OCI-LY1 (cell line): ENCODE measurements around the gene MAGEC3.

ENCODE experiments used
- H2AFZ ChIP-seq: fragments of 200-600 bp; sonication (generic), shearing (Covaris generic); 2 replicates; pipeline ENCODE4 v1.6.0; 2014; ENCODE audit warnings: antibody characterized with exemption, mild to moderate bottlenecking, low read length
- H3F3A ChIP-seq: fragments of 200-600 bp; sonication (generic), shearing (Covaris generic); 2 replicates; pipeline ENCODE4 v1.6.0; 2014; ENCODE audit warnings: mild to moderate bottlenecking, antibody characterized with exemption, low read length, moderate library complexity; ENCODE audit not compliant: insufficient read depth
- H3K27ac ChIP-seq: fragments of 200-600 bp; sonication (generic); 2 replicates; pipeline ENCODE4 v1.5.1; 2014; ENCODE audit warnings: low read length, mixed run types, mild to moderate bottlenecking, low read depth; ENCODE audit not compliant: poor library complexity, severe bottlenecking
- H3K27me3 ChIP-seq: fragments of 200-600 bp; sonication (generic); 2 replicates; pipeline ENCODE4 v1.6.0; 2014; ENCODE audit warnings: antibody characterized with exemption, mild to moderate bottlenecking, low read length, moderate library complexity; ENCODE audit not compliant: insufficient read depth
- H3K36me3 ChIP-seq: fragments of 200-600 bp; sonication (generic); 2 replicates; pipeline ENCODE4 v1.6.1; 2014; ENCODE audit warnings: mild to moderate bottlenecking, antibody characterized with exemption, low read length, moderate library complexity, mixed read lengths; ENCODE audit not compliant: insufficient read depth
- H3K4me1 ChIP-seq: fragments of 200-600 bp; sonication (generic); 2 replicates; pipeline ENCODE4 v1.5.1; 2014; ENCODE audit warnings: mild to moderate bottlenecking, low read length, moderate library complexity; ENCODE audit not compliant: insufficient read depth, severe bottlenecking
- H3K4me2 ChIP-seq: fragments of 200-600 bp; sonication (generic), shearing (Covaris generic); 2 replicates; pipeline ENCODE4 v1.6.1; 2014; ENCODE audit warnings: low read length
- H3K4me3 ChIP-seq: fragments of 200-600 bp; sonication (generic); 2 replicates; pipeline ENCODE4 v1.5.1; 2014; ENCODE audit warnings: low read length, low read depth, mild to moderate bottlenecking, mixed read lengths; ENCODE audit not compliant: poor library complexity, severe bottlenecking
- H3K79me2 ChIP-seq: fragments of 200-600 bp; shearing (Covaris generic); 2 replicates; pipeline ENCODE4 v1.6.1; 2016; ENCODE audit warnings: mixed run types, low read length, mixed read lengths; ENCODE audit not compliant: insufficient read depth
- H3K9ac ChIP-seq: fragments of 200-600 bp; sonication (generic), shearing (Covaris generic); 2 replicates; pipeline ENCODE4 v1.6.1; 2014; ENCODE audit warnings: mild to moderate bottlenecking, low read length, mixed read lengths
- H3K9me2 ChIP-seq: fragments of 200-600 bp; sonication (generic), shearing (Covaris generic); 2 replicates; pipeline ENCODE4 v1.6.1; 2014; ENCODE audit warnings: low read depth, mild to moderate bottlenecking, low read length, mixed read lengths
- H3K9me3 ChIP-seq: fragments of 200-600 bp; shearing (Covaris generic); 2 replicates; pipeline ENCODE4 v1.6.1; 2014; ENCODE audit warnings: low read length, mixed read lengths
- H4K20me1 ChIP-seq: fragments of 200-600 bp; sonication (generic), shearing (Covaris generic); 2 replicates; pipeline ENCODE4 v1.6.0; 2016; ENCODE audit warnings: mild to moderate bottlenecking, low read length; ENCODE audit not compliant: insufficient read depth
- EZH2 ChIP-seq: fragments of 200-600 bp; sonication (generic), shearing (Covaris generic); IDR thresholded peaks from 2 replicates; pipeline ENCODE4 v1.8.0; 2017; ENCODE audit warnings: borderline replicate concordance, mixed run types, mild to moderate bottlenecking, antibody characterized with exemption, low read length, moderate library complexity, mixed read lengths
- TF ChIP-seq, protein P1 (sequence below): fragments of 200-600 bp; sonication (generic), shearing (Covaris generic); IDR thresholded peaks from 2 replicates; pipeline ENCODE4 v1.5.1; 2017; ENCODE audit warnings: mild to moderate bottlenecking, antibody characterized with exemption, low read length, moderate library complexity, mixed read lengths

MAGEC3 gene, protein sequence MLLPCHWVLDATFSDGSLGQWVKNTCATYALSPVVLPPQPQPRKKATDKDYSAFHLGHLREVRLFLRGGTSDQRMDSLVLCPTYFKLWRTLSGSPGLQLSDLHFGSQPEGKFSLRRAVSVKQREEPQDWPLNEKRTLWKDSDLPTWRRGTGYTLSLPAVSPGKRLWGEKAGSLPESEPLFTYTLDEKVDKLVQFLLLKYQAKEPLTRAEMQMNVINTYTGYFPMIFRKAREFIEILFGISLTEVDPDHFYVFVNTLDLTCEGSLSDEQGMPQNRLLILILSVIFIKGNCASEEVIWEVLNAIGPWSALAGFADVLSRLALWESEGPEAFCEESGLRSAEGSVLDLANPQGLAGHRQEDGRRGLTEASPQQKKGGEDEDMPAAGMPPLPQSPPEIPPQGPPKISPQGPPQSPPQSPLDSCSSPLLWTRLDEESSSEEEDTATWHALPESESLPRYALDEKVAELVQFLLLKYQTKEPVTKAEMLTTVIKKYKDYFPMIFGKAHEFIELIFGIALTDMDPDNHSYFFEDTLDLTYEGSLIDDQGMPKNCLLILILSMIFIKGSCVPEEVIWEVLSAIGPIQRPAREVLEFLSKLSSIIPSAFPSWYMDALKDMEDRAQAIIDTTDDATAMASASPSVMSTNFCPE

DNA sequence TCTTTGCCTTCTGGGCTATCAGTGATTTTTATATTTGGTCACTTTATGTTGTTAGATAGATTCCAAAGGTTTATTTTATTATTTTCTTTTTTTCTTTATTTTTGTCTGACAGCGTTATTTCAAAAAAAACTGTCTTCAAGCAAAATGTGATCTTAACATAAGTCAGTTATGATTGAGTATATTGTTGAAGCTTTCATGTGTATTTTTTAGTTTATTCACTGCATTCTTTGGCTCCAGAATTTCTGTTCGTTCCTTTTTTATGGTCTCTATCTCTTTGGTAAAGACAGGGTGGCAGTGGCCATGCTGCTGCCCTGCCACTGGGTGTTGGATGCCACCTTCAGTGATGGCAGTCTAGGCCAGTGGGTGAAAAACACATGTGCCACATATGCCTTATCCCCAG is at the start of gene MAGEC3:
MAGEC3 (plus strand) TSS at position 301 of the 400 bp plus-strand sequence; CDS start at position 301, 0 bp downstream.
- Histone ChIP-seq H4K20me1 (no peaks in the 10 kb centered on the region), H3F3A (no peaks in the 10 kb centered on the region), H3K79me2 (no peaks in the 10 kb centered on the region), H3K9ac (no peak within 1 kb of the TSS), H3K4me2 (no peak within 1 kb of the TSS), H3K9me3 (no peaks in the 10 kb centered on the region), H3K27me3 (no peaks in the 10 kb centered on the region), H3K36me3 (no peaks in the 10 kb centered on the region), H3K4me1 (no peaks in the 10 kb centered on the region), H3K27ac (no peak within 1 kb of the TSS), H3K4me3 (no peak within 1 kb of the TSS), H2AFZ (no peak within 1 kb of the TSS), H3K9me2 (no peaks in the 10 kb centered on the region)
- no peak for TF ChIP-seq EZH2
- TF ChIP-seq, protein P1, sequence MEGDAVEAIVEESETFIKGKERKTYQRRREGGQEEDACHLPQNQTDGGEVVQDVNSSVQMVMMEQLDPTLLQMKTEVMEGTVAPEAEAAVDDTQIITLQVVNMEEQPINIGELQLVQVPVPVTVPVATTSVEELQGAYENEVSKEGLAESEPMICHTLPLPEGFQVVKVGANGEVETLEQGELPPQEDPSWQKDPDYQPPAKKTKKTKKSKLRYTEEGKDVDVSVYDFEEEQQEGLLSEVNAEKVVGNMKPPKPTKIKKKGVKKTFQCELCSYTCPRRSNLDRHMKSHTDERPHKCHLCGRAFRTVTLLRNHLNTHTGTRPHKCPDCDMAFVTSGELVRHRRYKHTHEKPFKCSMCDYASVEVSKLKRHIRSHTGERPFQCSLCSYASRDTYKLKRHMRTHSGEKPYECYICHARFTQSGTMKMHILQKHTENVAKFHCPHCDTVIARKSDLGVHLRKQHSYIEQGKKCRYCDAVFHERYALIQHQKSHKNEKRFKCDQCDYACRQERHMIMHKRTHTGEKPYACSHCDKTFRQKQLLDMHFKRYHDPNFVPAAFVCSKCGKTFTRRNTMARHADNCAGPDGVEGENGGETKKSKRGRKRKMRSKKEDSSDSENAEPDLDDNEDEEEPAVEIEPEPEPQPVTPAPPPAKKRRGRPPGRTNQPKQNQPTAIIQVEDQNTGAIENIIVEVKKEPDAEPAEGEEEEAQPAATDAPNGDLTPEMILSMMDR = no peak

DNA sequence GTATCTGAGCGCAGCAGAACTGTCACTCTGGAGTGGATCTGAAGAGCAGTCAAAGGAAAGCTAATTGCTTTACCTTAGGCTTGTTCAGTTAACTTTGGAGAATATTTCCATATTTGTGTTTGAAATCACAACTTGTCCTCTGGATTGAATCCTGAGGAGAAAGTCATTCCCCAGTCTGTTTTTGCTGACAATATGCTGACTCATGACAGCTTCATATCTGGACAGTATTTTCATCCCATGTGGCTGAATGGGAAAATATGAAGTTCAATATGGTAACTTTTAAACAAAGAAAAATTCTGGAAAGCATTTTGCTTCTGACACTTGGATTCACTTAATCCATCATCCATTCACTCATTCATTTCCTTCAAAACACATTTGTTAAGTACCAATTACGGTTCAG is 46.3 kb upstream of the MAGEC3 start:
- Histone ChIP-seq H3K36me3 (no peaks in the 10 kb centered on the region), H2AFZ (no peak overlapping the region), H3K9ac (no peak overlapping the region), H3K79me2 (no peaks in the 10 kb centered on the region), H3K4me2 (no peak overlapping the region), H3K27me3 (no peaks in the 10 kb centered on the region), H3K4me3 (no peak overlapping the region), H3K27ac (no peak overlapping the region), H3K4me1 (no peaks in the 10 kb centered on the region), H3K9me3 (no peaks in the 10 kb centered on the region), H3F3A (no peaks in the 10 kb centered on the region), H3K9me2 (no peaks in the 10 kb centered on the region), H4K20me1 (no peaks in the 10 kb centered on the region)
- TF ChIP-seq, protein P1 = no peak
- TF ChIP-seq EZH2 = no peak

DNA sequence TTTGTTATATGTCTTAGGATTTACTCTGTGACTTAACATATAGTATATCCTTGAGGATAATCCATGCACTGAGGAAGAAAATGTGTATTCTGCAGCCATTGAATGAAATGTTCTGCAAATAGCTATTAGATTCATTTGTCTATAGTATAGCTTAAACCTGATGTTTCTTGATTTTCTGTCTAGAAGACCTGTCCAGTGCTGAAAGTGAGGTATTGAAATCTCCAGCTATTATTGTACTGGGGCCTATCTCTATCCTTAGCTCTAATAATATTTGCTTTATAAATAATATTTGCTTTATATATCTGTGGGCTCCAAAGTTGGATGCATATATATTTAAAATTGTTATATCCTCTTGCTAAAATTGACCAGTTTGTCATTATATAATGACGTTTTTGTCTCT is 26.7 kb upstream of the MAGEC3 start:
- TF ChIP-seq, protein P1 = no peak
- TF ChIP-seq EZH2 = no peak
- Histone ChIP-seq H3K9me3 (no peaks in the 10 kb centered on the region), H3K27me3 (no peaks in the 10 kb centered on the region), H3K9ac (no peak overlapping the region), H4K20me1 (no peaks in the 10 kb centered on the region), H3K36me3 (no peaks in the 10 kb centered on the region), H2AFZ (no peak overlapping the region), H3K4me2 (no peak overlapping the region), H3K4me1 (no peaks in the 10 kb centered on the region), H3F3A (no peaks in the 10 kb centered on the region), H3K4me3 (no peak overlapping the region), H3K9me2 (no peaks in the 10 kb centered on the region), H3K27ac (no peak overlapping the region), H3K79me2 (no peaks in the 10 kb centered on the region)
